HFF-Myc (cell line): ENCODE results near the gene CDCA5.
A peak's percentile ranks its signal among the peaks of the same experiment; 100 is the strongest.

ENCODE experiments used
- DNase-seq: peaks from one replicate; pipeline ENCODE4 v3.0.0-alpha.2; 2011; ENCODE audit warnings: low read depth; ENCODE audit errors: extremely low read depth
- H3K4me3 ChIP-seq: replicated peaks from 2 replicates; pipeline ENCODE4 v1.5.1; 2011; ENCODE audit warnings: low read depth, mild to moderate bottlenecking, control low read depth, low read length
- TF ChIP-seq, protein P1 (sequence below): IDR thresholded peaks from 2 replicates; pipeline ENCODE4 v1.5.1; 2012; ENCODE audit warnings: mild to moderate bottlenecking, low read depth, low read length, control low read depth; ENCODE audit errors: missing control alignments

CDCA5 gene

DNA sequence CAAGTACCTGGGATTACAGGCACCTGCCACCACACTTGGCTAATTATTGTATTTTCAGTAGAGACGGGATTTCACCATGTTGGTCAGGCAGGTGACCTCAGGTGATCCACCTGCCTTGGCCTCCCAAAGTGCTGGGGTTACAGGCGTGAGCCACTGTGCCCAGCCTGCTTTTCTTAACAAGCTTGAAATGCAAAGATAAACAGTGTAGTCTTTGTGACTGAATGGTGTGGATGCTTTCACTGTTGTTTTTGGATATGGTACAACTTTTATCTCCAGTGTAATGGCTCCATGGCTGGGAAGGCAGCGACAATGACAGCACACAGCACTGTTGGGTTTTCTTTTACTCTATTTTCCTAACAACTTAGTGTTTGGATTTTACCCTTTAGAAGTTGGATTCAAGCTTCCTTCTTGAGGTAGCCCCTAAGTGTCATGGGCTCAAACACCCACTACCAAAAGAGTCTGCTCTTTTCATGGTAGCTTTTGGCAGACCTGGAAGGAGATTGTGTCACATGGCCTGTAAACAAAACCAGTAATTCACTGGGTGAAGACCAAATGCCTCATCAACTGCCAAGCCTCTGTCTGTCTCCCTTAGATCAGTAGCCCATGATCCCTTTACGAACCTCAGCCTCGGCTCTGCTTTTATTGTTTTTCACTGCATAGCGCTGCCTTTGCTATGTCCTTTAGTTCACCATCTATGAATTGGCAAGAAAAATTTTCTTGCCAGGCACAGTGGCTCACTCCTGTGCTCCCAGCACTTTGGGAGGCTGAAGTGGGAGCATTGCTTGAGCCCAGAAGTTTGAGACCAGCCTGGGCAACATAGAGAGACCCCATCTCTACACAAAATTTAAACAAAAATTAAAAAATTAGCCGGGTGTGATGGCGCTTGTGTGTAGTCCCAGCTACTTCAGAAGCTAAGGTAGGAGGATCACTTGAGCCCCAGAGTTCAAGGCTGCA is 18.6 kb upstream of the CDCA5 start:
- TF ChIP-seq, protein P1, sequence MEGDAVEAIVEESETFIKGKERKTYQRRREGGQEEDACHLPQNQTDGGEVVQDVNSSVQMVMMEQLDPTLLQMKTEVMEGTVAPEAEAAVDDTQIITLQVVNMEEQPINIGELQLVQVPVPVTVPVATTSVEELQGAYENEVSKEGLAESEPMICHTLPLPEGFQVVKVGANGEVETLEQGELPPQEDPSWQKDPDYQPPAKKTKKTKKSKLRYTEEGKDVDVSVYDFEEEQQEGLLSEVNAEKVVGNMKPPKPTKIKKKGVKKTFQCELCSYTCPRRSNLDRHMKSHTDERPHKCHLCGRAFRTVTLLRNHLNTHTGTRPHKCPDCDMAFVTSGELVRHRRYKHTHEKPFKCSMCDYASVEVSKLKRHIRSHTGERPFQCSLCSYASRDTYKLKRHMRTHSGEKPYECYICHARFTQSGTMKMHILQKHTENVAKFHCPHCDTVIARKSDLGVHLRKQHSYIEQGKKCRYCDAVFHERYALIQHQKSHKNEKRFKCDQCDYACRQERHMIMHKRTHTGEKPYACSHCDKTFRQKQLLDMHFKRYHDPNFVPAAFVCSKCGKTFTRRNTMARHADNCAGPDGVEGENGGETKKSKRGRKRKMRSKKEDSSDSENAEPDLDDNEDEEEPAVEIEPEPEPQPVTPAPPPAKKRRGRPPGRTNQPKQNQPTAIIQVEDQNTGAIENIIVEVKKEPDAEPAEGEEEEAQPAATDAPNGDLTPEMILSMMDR, result no peak
- no peak overlapping the region for H3K4me3 ChIP-seq
- no peak for DNase-seq

DNA sequence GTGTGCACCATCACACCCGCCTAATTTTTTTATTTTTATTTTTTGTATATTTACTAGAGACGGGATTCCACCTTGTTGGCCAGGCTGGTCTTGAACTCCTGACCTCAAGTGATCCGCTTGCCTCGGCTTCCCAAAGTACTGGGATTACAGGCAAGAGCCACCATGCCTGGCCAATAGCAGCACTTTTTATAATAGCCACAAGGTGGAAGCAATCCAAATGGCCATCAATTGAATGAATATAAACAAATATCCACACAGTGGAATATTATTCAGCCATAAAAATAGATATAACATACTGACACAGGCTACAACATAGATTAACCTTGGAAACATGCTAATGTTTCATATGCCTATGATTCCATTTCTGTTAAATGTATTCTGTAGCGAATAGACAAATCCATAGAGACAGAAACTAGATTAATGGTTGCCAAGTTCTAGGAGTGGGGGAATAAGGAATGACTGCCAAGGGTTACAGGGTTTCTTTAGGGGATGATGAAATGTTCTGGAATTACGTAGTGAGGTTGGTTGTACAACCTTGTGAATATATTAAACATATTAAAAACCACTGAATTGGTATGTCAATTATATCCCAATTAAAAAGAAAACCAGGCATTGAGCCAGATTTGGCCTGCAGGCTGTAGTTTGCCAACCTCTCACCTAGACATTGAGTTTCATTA is 17.0 kb upstream of the CDCA5 start:
- no peak for DNase-seq
- H3K4me3 ChIP-seq, result no peak overlapping the region
- TF ChIP-seq, protein P1, result no peak

GRCh38 chr11:65096926-65097325 is 13.1 kb upstream of the CDCA5 start:
- peak overlapping the region; percentile 68 for H3K4me3 ChIP-seq
- no peak for DNase-seq
- TF ChIP-seq, protein P1, result no peak

- peak; percentile 71 for DNase-seq
- peak within 1 kb of the TSS; percentile 68 for H3K4me3 ChIP-seq
- TF ChIP-seq, protein P1, result no peak
These were observed 12.3 kb upstream of the CDCA5 start, which contains the start of gene VPS51 for GRCh38 chr11:65095974-65096806. VPS51 (plus strand) TSS chr11:65096214; CDS start chr11:65096251, 37 bp downstream.

DNA sequence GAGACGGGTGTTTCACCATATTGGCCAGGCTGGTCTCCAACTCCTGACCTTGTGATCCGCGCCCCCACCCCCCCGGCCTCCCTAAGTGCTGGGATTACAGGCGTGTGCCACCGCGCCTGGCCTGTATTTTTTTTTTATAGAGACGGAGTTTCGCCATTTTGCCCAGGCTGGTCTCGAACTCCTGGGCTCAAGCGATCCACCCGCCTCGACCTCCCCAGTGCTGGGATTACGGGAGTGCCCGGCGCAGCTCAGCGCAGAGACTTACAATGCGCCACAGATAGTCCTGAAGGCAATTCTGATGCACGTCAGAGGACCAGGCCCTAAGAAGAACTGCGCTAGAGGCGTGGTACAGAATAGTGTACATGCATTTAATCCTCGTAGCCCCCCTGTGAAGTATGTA is 11.6 kb upstream of the CDCA5 start:
- no peak for DNase-seq
- peak overlapping the region; percentile 68 for H3K4me3 ChIP-seq
- TF ChIP-seq, protein P1, result no peak

- H3K4me3 ChIP-seq, result no peak overlapping the region
- TF ChIP-seq, protein P1, result no peak
- no peak for DNase-seq
These were observed 6.8 kb upstream of the CDCA5 start for GRCh38 chr11:65090628-65091027.
